HepG2 (cell line): ENCODE data around the gene SPATA31E1.
"Not testable (repeated sequence)": the region's sequence is repeated elsewhere in the genome, so short reads cannot be mapped to it uniquely, and the experiment has no call there.

ENCODE experiments used
- POGZ ChIP-seq: sonication (generic); formaldehyde crosslinking; IDR thresholded peaks from 2 replicates; pipeline ENCODE4 v1.4.0; 2020; ENCODE audit warnings: mild to moderate bottlenecking, missing genetic modification reagents
- POLR2A ChIP-seq, 2 experiments: IDR thresholded peaks; 2 replicates each; pipeline ENCODE4 v1.6.1; 2011; ENCODE audit warnings: low read depth in 2 of 2, low read length in 2 of 2, mild to moderate bottlenecking in 1 of 2, moderate library complexity in 1 of 2; ENCODE audit not compliant: insufficient read depth in 1 of 2
- SMYD3 ChIP-seq: sonication (generic); formaldehyde crosslinking; IDR thresholded peaks from 2 replicates; pipeline ENCODE4 v1.8.1; 2023; ENCODE audit warnings: mild to moderate bottlenecking, missing genetic modification reagents

DNA sequence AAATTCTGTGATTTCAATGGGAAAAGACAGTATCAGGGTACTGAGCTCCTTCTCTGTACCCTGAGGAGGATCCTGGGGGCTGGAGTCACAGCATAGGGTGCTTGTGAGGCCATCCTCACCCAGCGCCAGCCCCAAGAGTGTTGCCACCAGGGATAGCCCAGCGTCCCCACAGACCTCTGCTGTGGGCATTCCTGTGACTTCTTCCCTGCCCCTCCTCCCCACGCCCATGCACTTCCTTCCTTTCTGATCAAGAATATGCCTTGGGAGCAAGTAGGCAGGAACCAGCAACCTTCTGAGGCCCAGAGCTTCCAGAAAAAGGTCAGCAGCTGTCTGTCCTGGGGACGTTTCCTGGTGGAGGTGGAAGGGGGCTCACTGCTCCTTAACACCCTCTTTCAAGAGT is 31.5 kb upstream of the SPATA31E1 start:
- not testable (repeated sequence) for TF ChIP-seq POGZ; POLR2A (IDR thresholded peaks at IDR 0.05; ENCODE audit: insufficient read depth in 1 of 2, low read depth in 2 of 2, low read length in 2 of 2); SMYD3 (CRISPR knock-in tag)
